OCI-LY3 (cell line): ENCODE measurements around the gene STARD13.

Experiments used
- EZH2phosphoT487 ChIP-seq: fragments of 200-600 bp; shearing (Covaris generic); IDR thresholded peaks from 2 replicates; pipeline ENCODE4 v1.6.1; 2018; ENCODE audit warnings: antibody characterized with exemption, mixed run types, low read depth
- TF ChIP-seq, protein P1 (sequence below): fragments of 200-600, 300-600 bp; sonication (generic); IDR thresholded peaks from 2 replicates; pipeline ENCODE4 v1.5.1; 2014; ENCODE audit warnings: antibody characterized with exemption, low read length, low read depth

DNA sequence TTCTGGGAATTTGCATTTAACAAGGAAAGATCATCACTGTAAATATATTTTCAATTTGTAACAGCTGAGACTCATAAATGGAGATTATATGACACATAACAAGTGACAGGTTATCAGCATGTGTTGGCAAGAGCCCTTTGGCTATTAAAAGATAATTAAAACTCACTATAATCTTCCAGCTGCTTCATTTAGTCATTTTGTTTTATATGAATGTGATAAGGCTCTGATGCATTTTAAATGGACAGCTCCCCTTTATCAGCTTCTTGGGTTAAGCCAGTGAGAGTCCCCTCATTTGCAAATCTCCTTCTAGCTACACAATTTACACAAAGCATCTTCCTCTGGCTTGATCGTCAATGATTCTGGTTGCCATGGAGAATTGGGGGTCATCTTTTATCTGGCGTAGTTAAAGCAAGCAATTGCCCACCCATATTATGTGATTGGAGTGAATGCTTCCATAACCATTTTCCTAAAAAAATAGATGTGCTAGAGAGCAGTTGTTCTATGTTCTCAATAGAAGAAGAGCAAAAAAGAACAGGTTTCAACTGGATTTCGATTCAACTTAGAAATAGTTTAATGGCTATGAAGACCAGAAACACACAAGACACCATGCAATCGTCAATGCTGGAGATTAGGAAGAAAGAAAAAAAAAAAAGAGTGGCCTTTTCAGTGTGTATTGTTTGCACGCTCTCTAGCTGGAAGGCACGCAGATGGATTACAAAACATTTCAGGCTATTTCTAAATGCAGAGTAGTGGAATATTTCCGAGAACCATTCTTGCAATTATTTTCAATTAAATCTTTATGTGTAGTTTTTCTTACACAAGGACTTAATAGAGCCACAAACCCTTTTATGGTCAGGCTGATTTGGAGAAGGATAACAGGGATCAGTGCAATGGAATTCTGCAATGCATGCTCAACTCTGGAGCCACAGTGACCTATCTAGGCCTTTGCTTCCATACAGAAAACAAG lies 27.4 kb downstream of the STARD13 start:
- TF ChIP-seq, protein P1, sequence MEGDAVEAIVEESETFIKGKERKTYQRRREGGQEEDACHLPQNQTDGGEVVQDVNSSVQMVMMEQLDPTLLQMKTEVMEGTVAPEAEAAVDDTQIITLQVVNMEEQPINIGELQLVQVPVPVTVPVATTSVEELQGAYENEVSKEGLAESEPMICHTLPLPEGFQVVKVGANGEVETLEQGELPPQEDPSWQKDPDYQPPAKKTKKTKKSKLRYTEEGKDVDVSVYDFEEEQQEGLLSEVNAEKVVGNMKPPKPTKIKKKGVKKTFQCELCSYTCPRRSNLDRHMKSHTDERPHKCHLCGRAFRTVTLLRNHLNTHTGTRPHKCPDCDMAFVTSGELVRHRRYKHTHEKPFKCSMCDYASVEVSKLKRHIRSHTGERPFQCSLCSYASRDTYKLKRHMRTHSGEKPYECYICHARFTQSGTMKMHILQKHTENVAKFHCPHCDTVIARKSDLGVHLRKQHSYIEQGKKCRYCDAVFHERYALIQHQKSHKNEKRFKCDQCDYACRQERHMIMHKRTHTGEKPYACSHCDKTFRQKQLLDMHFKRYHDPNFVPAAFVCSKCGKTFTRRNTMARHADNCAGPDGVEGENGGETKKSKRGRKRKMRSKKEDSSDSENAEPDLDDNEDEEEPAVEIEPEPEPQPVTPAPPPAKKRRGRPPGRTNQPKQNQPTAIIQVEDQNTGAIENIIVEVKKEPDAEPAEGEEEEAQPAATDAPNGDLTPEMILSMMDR = no peak
- no peak for TF ChIP-seq EZH2phosphoT487
